PC-3 (cell line): Measurements from ENCODE around the gene CDK15.

Experiments
- EZH2 ChIP-seq: fragments of 300-600 bp; sonication (generic); IDR thresholded peaks from one replicate; pipeline ENCODE4 v1.6.1; 2017; ENCODE audit warnings: antibody characterized with exemption, mild to moderate bottlenecking, low read length; ENCODE audit not compliant: unreplicated experiment
- TF ChIP-seq, protein P1 (sequence below): fragments of 300-600 bp; sonication (generic); conservative IDR thresholded peaks from 2 replicates; pipeline ENCODE4 v1.5.1; 2017; ENCODE audit warnings: antibody characterized with exemption, low read depth, mild to moderate bottlenecking, low read length

DNA sequence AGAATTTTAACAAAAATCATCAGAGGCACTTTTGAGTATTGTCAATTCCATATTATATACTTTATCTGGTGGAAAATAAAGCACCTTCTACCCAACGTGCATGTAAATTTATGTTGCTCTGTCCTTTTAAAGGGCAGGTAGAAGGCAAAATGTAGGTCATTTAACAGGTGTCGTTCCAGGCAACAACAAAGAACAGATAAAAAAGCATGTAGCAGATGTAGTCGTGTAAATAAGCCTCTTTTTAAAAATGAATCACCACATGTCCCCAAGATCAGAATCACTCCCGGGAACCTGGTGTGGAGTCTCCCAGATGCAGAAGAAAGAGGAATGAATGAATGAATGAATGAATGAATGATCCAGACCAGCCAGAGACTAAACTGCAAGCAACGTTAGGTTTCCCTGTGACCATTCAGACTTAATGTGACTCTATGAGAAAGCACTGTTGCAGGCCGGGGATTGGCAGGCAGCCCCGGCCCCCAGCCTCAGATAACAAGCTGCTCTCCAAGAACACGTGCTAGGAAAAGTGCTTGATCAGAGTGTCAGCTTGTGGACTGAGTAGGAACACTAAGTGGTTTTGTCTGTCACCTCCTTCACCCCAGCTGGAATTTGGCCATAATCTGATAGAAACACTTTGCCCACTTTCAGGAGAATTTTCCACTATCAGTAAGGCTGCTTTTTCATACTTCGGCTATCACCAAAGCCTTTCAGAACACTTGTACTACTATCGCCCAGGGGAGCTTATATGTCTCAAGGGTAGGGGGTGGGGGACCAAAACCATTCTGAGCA, 100.6 kb downstream of the CDK15 start:
- TF ChIP-seq EZH2 = no peak
- TF ChIP-seq, protein P1, sequence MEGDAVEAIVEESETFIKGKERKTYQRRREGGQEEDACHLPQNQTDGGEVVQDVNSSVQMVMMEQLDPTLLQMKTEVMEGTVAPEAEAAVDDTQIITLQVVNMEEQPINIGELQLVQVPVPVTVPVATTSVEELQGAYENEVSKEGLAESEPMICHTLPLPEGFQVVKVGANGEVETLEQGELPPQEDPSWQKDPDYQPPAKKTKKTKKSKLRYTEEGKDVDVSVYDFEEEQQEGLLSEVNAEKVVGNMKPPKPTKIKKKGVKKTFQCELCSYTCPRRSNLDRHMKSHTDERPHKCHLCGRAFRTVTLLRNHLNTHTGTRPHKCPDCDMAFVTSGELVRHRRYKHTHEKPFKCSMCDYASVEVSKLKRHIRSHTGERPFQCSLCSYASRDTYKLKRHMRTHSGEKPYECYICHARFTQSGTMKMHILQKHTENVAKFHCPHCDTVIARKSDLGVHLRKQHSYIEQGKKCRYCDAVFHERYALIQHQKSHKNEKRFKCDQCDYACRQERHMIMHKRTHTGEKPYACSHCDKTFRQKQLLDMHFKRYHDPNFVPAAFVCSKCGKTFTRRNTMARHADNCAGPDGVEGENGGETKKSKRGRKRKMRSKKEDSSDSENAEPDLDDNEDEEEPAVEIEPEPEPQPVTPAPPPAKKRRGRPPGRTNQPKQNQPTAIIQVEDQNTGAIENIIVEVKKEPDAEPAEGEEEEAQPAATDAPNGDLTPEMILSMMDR = no peak
